Heart left ventricle (tissue), 16 donors: ENCODE measurements around the gene UBE2V1. TPM values are rescaled to one million over a fixed set of nuclear protein-coding genes. Genes with fewer than 3 reads are reported as not detected.
"Not testable (repeated sequence)": the region's sequence is repeated elsewhere in the genome, so short reads cannot be mapped to it uniquely, and the experiment has no call there.

Source experiments
- ATAC-seq, 4 donors: fragments of 200-7000 bp; cut with Tn5 transposase; one replicate each; pipeline ENCODE4 v1.9.1; 2020 to 2022; ENCODE audit warnings: moderate library complexity in 4 of 4, mild to moderate bottlenecking in 3 of 4, moderate number of reproducible peaks in 1 of 4
- DNase-seq, 5 donors: peaks; one replicate each; pipeline ENCODE4 v3.0.0-alpha.2; 2020
- H3K27ac ChIP-seq, 12 donors: fragments of 200-600 bp; sonication (generic) in 4 of 12; one replicate each; pipeline versions ENCODE4 v1.5.0 to v1.8.0; 2016 to 2022; ENCODE audit warnings: mild to moderate bottlenecking in 2 of 12
- H3K27me3 ChIP-seq, 9 donors: fragments of 200-600 bp; sonication (generic) in 2 of 9; one replicate each; pipeline versions ENCODE4 v1.5.1 to v1.8.0; 2016 to 2022; ENCODE audit warnings: mild to moderate bottlenecking in 3 of 9
- H3K36me3 ChIP-seq, 9 donors: fragments of 200-600 bp; sonication (generic) in 2 of 9; one replicate each; pipeline versions ENCODE4 v1.5.0 to v1.8.0; 2018 to 2022; ENCODE audit warnings: mild to moderate bottlenecking in 2 of 9
- H3K4me1 ChIP-seq, 12 donors: fragments of 200-600 bp; sonication (generic) in 4 of 12; one replicate each; pipeline versions ENCODE4 v1.5.0 to v1.8.0; 2016 to 2022; ENCODE audit warnings: mild to moderate bottlenecking in 3 of 12
- H3K4me3 ChIP-seq, 12 donors: fragments of 200-600 bp; sonication (generic) in 4 of 12; one replicate each; pipeline versions ENCODE4 v1.5.0 to v1.8.0; 2017 to 2022; ENCODE audit warnings: mild to moderate bottlenecking in 9 of 12, moderate library complexity in 4 of 12
- H3K9me3 ChIP-seq, 12 donors: fragments of 200-600 bp; sonication (generic) in 4 of 12; one replicate each; pipeline versions ENCODE4 v1.5.0 to v1.8.0; 2016 to 2022; ENCODE audit warnings: mild to moderate bottlenecking in 1 of 12
- POLR2A ChIP-seq, 2 donors: fragments of 450-650 bp; IDR thresholded peaks; one replicate each; pipeline ENCODE4 v1.6.1; 2017; ENCODE audit warnings: antibody characterized with exemption in 2 of 2, mild to moderate bottlenecking in 2 of 2, moderate library complexity in 2 of 2
- WGBS, 4 donors: extraction: QIAGEN DNeasy Blood & Tissue Kit in 2 of 4; methylation state at CpG; one replicate each; pipeline versions ENCODE4 v1.1.5 to v1.1.7; 2013 to 2018; 5-methylcytosine and 5-hydroxymethylcytosine counted together
- intact Hi-C, 10 donors: fragments of 100-400 bp; cut with DNase I; formaldehyde crosslinking; loops; one replicate each; pipeline versions ENCODE4 v1.11.1 to v1.14.2; 2022
- polyA plus RNA-seq, 2 donors: library from polyadenylated mRNA; stranded (reverse); fragments of 200-250 nt; gene quantifications; one replicate each; pipeline ENCODE4 v1.2.3, GENCODE V29; 2013
- total RNA-seq, 9 donors: library from RNA; depleted of rRNA in 2 of 9; stranded (reverse); fragments of >200 nt in 2 of 9; fragmentation: NEBNext Ultra II Directional in 3 of 9; extraction: Animal tissue kit (Norgen Biotek cat#: 25700) in 3 of 9; gene quantifications; one replicate each; pipeline versions ENCODE4 v1.1.0 to v1.2.4, GENCODE V29; 2016 to 2023
- TF ChIP-seq, protein P1 (sequence below), 12 donors: fragments of 200-600 bp; sonication (generic) in 4 of 12; IDR thresholded peaks; one replicate each; pipeline versions ENCODE4 v1.5.0 to v1.8.0; 2018 to 2022; ENCODE audit warnings: antibody characterized with exemption in 12 of 12, mild to moderate bottlenecking in 5 of 12
- donor health status: ischemic (EF 13 %, LVEDD 7.1; RV severe dilation, severe dysfunction).
- donor health status: healthy with polysubstance abuse.
- donor health status: DM: no; HTN: yes; CAD: no.
- donor health status: DM: no; HTN: no; CAD: no.
- donor health status: ischemic (EF 25% LVEDD 6.9; RV normal size, moderate dysfunction).
- donor health status: ischemic (EF 25% LVEDD 5.7; RV mildly dilated, moderate dysfunction).
- donor health status: healthy.
- donor health status: DM: yes; HTN: yes; CAD: no.
- donor health status: ischemic (EF 35%, LVEDD 5.7; RV mildly dilated, moderate dysfunction).
- donor health status: nonischemic (EF 11% LVEDD 7.7; RV severe dilation, severe dysfunction).
- donor health status: DM: yes; HTN: yes; CAD: no.
- donor health status: PGD.
- donor health status: ischemic (EF 29% LVEDD 5.4; RV normal size, mild dysfunction).
- donor health status: nonischemic (EF 23%, LVEDD 6.1; RV moderate dilation, normal function).

The UBE2V1 gene
- total and polyA plus RNA-seq, 11 donors: 54.2 to 105 (median 78.5) TPM

DNA sequence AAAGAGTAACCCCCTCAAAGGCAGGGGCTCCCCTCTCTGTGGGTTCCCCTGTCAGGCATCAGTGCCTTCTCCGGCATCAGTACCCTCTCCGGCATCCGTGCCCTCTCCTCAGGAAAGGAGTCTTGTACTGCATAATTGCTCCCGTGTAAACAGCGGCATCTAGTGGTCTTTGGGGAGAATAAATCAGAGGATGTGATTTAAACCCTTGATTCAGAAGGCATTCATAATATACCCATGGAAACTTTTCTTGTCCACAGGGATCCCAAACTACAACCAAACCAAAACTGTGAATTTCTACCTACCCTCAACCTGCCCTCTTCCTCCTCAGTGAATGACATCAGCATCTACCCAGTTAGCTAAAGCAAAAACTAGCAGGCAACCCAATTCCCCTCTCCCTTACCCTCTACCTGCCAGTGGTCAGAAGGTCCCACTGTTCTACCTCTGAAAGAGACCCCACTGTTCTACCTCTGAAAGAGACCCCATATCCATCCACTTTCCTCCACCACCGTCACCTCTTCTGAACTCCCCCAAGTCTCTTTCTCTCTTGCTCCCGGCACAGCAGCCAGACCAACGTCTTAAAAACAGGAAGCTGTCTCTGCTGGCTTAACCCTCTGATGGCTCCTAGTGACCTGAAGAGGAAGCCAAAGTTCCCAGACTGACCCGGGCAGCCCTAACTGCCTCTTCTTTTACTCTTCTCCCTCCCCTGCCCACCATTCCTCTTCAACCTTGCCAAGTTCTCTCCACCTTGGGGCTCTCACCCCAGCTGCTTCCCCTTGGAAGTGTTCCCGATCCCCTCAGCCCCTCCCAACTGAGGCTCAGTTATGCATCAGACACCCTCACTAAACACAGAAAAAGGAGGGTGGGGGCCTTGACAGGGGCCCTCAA lies 27.2 kb downstream of the UBE2V1 start:
- TF ChIP-seq, protein P1, sequence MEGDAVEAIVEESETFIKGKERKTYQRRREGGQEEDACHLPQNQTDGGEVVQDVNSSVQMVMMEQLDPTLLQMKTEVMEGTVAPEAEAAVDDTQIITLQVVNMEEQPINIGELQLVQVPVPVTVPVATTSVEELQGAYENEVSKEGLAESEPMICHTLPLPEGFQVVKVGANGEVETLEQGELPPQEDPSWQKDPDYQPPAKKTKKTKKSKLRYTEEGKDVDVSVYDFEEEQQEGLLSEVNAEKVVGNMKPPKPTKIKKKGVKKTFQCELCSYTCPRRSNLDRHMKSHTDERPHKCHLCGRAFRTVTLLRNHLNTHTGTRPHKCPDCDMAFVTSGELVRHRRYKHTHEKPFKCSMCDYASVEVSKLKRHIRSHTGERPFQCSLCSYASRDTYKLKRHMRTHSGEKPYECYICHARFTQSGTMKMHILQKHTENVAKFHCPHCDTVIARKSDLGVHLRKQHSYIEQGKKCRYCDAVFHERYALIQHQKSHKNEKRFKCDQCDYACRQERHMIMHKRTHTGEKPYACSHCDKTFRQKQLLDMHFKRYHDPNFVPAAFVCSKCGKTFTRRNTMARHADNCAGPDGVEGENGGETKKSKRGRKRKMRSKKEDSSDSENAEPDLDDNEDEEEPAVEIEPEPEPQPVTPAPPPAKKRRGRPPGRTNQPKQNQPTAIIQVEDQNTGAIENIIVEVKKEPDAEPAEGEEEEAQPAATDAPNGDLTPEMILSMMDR (IDR thresholded peaks at IDR 0.05): peak; percentile 72 to 89 (median 80)
- TF ChIP-seq POLR2A (IDR thresholded peaks at IDR 0.05): no peak
- Histone ChIP-seq H3K27me3 (no peaks in the 10 kb centered on the region), H3K27ac (peak overlapping the region in 10 of 12 donors; percentile 14 to 78 (median 58)), H3K36me3 (peaks cover 0 to 55% (median 38%) of the 10 kb centered on the region in 9 donors), H3K4me1 (peaks cover 0 to 60% (median 14%) of the 10 kb centered on the region in 12 donors), H3K9me3 (no peaks in the 10 kb centered on the region), H3K4me3 (peak overlapping the region in 9 of 12 donors; percentile 2 to 47 (median 33))
- intact Hi-C loops: loop anchor here in 1 of 10 donors (5.0 kb wide), 1 partner anchor 108 kb away; no protein-coding TSS in a partner anchor
- 2 to 6% (median 4%) methylated on average over 10 of the region's 10 CpGs for WGBS, 4 donors
- ATAC-seq: peak; percentile 62 to 76 (median 66)
- DNase-seq: peak in 3 of 5 donors; percentile 38 to 53 (median 51)

DNA sequence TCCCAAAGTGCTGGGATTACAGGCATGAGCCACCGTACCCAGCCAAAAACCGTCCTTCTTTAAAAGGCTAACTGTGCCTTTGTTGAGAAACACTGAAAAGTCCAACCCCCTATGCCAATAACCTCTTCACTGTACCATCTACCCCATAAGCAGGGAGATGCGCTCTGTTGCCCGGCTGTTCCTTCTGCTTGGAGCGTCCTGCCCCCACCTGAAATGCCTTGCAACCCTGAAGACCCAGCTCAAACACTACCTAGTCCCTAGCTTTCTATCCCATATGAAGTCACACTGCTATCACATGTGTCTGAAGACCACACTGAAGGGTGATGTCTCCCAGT lies 27.8 kb downstream of the UBE2V1 start:
- DNase-seq: peak in 1 of 5 donors; percentile 29
- Histone ChIP-seq H3K9me3 (no peaks in the 10 kb centered on the region), H3K27ac (peak overlapping the region in 3 of 12 donors; percentile 14 to 78 (median 72)), H3K4me1 (peaks cover 0 to 64% (median 15%) of the 10 kb centered on the region in 12 donors), H3K4me3 (no peak overlapping the region), H3K27me3 (no peaks in the 10 kb centered on the region), H3K36me3 (peaks cover 0 to 53% (median 38%) of the 10 kb centered on the region in 9 donors)
- TF ChIP-seq, protein P1 (IDR thresholded peaks at IDR 0.05): no peak
- no peak for TF ChIP-seq POLR2A (IDR thresholded peaks at IDR 0.05)
- 67 to 80% (median 73%) methylated on average over 5 of the region's 5 CpGs for WGBS, 4 donors
- intact Hi-C loops: loop anchor here in 1 of 10 donors (5.0 kb wide), 1 partner anchor 108 kb away; no protein-coding TSS in a partner anchor
- peak in 1 of 4 donors; percentile 10 for ATAC-seq

DNA sequence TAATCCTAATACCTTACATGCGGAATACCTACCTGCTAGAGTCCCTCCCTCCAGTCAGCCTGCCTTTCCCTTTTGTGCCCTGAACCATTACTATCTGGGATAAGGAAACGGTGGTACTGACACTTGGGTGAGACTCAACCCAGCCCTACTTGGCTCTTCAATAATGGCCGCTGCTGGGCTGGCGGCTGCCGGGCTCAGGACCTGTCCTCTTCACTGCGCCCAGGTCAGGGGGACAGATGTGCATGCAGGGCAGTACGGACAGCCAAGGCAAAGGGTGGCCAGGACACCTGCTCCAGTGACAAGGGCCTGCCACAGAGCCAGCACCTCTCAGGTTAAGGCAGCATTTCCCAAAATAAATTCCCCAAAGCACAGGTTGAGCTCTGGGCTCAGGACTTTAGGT lies 29.9 kb downstream of the UBE2V1 start:
- no peak overlapping the region for H3K4me3 ChIP-seq
- DNase-seq (peak in 1 of 5 donors; percentile 47), ATAC-seq (peak in 1 of 4 donors; percentile 7)
- peak overlapping the region in 2 of 12 donors; percentile 1 to 11 for H3K27ac ChIP-seq
- WGBS, 4 donors: 79 to 92% (median 81%) methylated on average over 7 of the region's 7 CpGs
- TF ChIP-seq POLR2A (IDR thresholded peaks at IDR 0.05): no peak
- TF ChIP-seq, protein P1 (IDR thresholded peaks at IDR 0.05): no peak
- peaks cover 0 to 36% (median 25%) of the 10 kb centered on the region in 9 donors for H3K36me3 ChIP-seq
- no peaks in the 10 kb centered on the region for H3K9me3 ChIP-seq
- intact Hi-C loops: no loop called here
- peaks cover 0 to 59% (median 17%) of the 10 kb centered on the region in 12 donors for H3K4me1 ChIP-seq
- no peaks in the 10 kb centered on the region for H3K27me3 ChIP-seq

DNA sequence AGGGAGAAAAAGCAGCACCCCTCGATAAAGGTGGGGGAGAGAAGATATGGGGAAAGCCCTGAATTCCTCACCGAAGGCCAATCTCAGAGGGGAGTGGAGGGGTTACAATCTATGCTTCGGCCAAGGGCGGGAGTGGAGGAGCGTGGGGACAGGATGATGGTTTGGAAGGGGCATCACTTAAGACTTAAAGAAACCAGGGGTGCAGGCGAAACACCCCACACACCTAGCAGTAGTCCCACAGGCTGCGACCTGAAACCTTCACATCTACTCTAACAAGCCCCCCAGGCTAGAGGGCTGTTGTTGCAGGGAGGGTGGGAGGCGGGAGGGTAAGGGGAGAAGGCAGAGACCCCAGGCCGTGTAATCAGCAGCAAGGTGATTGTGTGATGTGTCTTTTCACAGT lies 30.9 kb downstream of the UBE2V1 start:
- 73 to 81% (median 77%) methylated on average over 9 of the region's 9 CpGs for WGBS, 4 donors
- H3K27me3 ChIP-seq, intact Hi-C loops, H3K9me3 ChIP-seq, H3K4me3 ChIP-seq, ATAC-seq: not testable (repeated sequence)
- Histone ChIP-seq H3K27ac (peak overlapping the region in 10 of 12 donors; percentile 26 to 85 (median 66)), H3K4me1 (peaks cover 0 to 59% (median 16%) of the 10 kb centered on the region in 12 donors), H3K36me3 (peaks cover 0 to 29% (median 20%) of the 10 kb centered on the region in 9 donors)
- DNase-seq: peak in 1 of 5 donors; percentile 33
